ENCODE data around the gene NLN.
"Not testable (repeated sequence)": the region's sequence is repeated elsewhere in the genome, so short reads cannot be mapped to it uniquely, and the experiment has no call there.

The NLN gene

DNA sequence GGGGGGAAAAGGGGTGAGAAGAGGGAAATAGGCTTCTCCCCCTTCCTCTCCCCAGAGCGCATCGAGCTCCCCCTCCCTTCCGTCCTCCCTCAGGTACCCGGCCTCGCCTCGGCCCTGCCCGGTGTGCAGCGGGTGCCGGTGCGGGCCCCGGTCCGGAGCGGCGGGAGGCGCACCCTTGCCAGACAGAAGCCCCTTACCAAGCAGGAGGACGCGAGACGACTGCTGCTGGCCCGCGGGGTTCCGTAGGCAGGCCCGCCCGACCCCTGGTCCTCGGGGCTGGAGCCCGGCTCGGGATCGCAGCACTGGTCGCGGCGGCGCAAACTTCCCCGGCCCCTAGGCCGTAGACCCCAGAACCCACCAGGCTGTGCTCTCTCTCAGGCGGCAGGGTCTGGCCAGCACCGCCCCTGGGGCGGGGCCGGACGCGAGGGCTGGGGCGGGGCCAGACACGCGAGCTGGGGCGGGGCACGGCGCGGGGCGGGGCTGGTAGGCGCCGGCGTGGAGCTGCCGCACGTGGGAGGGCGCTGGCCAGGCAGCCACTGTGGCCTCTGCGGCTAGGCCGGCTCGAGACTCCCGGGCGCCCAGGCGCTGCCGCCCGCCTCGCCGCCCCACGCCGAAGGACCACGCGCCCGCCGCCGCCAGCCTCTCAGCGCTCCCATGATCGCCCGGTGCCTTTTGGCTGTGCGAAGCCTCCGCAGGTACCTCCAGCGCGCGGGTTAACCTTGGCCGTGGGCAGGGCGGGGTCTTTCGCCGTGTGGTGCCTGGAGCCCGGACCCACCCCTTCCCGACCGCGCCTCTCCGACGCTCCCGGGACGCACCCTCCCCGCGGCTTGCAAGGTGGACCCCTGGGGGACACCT lies at the start of gene NLN, which contains the start of gene SGTB:
TSS of gene NLN (plus strand) at position 486 of the 855 bp plus-strand sequence. CDS start at position 655, 169 bp downstream.
TSS of gene SGTB (minus strand) at position 390 of the 855 bp plus-strand sequence. CDS start 1,302 bp downstream, outside the sequence.
- H3K4me3 ChIP-seq (ENCODE audit: control insufficient read depth, low read depth, low read length), result peak within 1 kb of the TSS; percentile 93
- peak; percentile 61 for DNase-seq (ENCODE audit: low read depth)
- TF ChIP-seq, protein P1, sequence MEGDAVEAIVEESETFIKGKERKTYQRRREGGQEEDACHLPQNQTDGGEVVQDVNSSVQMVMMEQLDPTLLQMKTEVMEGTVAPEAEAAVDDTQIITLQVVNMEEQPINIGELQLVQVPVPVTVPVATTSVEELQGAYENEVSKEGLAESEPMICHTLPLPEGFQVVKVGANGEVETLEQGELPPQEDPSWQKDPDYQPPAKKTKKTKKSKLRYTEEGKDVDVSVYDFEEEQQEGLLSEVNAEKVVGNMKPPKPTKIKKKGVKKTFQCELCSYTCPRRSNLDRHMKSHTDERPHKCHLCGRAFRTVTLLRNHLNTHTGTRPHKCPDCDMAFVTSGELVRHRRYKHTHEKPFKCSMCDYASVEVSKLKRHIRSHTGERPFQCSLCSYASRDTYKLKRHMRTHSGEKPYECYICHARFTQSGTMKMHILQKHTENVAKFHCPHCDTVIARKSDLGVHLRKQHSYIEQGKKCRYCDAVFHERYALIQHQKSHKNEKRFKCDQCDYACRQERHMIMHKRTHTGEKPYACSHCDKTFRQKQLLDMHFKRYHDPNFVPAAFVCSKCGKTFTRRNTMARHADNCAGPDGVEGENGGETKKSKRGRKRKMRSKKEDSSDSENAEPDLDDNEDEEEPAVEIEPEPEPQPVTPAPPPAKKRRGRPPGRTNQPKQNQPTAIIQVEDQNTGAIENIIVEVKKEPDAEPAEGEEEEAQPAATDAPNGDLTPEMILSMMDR (conservative IDR thresholded peaks at IDR 0.05; ENCODE audit: control insufficient read depth, insufficient read depth, low read depth, low read length), result no peak

DNA sequence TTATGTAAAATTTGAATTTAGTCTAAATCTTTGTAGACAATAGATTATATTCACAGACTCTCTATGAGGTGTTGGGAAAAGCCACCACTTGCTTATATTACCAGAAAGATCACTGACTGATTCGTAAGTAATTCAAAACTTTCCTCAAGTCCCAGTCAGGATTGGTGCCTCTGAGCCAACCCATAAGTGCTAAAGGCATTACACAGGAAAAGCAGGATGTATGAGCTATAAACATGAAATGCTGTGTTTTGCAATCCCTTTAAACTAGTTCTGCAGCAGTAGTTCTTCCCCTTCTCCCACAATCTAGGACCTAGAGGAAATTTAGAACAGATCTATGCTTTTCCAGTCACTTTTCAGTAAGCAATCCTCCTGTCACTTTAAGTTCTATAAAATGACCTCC lies 49.2 kb upstream of the NLN start:
- TF ChIP-seq, protein P1 (conservative IDR thresholded peaks at IDR 0.05; ENCODE audit: control insufficient read depth, insufficient read depth, low read depth, low read length), result no peak
- DNase-seq (ENCODE audit: low read depth), result peak; percentile 72
- H3K4me3 ChIP-seq (ENCODE audit: control insufficient read depth, low read depth, low read length), result no peak overlapping the region

GRCh38 chr5:65674749-65675148 lies 47.3 kb upstream of the NLN start:
- TF ChIP-seq, protein P1 (conservative IDR thresholded peaks at IDR 0.05; ENCODE audit: control insufficient read depth, insufficient read depth, low read depth, low read length), result no peak
- DNase-seq (ENCODE audit: low read depth), result peak; percentile 30
- H3K4me3 ChIP-seq (ENCODE audit: control insufficient read depth, low read depth, low read length), result no peak overlapping the region

DNA sequence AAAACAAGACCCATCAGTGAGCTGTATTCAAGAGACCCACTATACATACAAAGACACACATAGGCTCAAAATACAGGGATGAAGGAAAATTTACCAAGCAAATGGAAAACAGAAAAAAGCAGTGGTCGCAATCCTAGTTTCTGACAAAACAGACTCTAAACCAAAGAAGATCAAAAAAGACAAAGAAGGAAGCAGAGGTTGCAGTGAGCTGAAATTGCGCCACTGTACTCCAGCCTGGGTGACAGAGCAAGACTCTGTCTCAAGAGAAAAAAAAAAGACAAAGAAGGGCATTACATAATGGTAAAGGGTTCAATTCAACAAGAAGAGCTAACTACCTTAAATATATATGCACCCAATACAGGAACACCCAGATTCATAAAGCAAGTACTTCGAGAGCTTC lies 45.9 kb upstream of the NLN start:
- H3K4me3 ChIP-seq (ENCODE audit: control insufficient read depth, low read depth, low read length); DNase-seq (ENCODE audit: low read depth): not testable (repeated sequence)

DNA sequence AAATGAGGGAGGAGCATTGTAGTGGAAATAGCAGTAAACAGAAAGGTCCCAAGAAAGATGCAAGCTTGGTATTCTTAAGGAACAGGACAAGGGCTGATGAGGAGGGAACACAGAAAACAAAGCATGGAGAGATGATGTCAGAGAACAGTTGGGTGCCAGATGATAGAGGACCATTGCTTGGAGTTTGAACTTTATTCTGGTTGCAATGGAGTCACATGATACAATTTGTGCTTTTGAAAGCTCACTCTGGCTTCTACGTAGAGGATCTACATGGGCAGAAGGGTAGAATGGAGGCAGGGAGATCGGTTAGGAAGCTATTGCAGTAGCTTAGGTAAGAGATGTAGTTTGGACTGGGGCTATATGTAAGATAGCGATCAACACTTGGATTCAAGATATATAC lies 39.9 kb upstream of the NLN start:
- H3K4me3 ChIP-seq (ENCODE audit: control insufficient read depth, low read depth, low read length), result no peak overlapping the region
- DNase-seq (ENCODE audit: low read depth), result no peak
- TF ChIP-seq, protein P1 (conservative IDR thresholded peaks at IDR 0.05; ENCODE audit: control insufficient read depth, insufficient read depth, low read depth, low read length), result no peak

- TF ChIP-seq, protein P1 (conservative IDR thresholded peaks at IDR 0.05; ENCODE audit: control insufficient read depth, insufficient read depth, low read depth, low read length), result no peak
- no peak for DNase-seq (ENCODE audit: low read depth)
- no peak overlapping the region for H3K4me3 ChIP-seq (ENCODE audit: control insufficient read depth, low read depth, low read length)
Measured at GRCh38 chr5:65693121-65693520, 28.9 kb upstream of the NLN start.

DNA sequence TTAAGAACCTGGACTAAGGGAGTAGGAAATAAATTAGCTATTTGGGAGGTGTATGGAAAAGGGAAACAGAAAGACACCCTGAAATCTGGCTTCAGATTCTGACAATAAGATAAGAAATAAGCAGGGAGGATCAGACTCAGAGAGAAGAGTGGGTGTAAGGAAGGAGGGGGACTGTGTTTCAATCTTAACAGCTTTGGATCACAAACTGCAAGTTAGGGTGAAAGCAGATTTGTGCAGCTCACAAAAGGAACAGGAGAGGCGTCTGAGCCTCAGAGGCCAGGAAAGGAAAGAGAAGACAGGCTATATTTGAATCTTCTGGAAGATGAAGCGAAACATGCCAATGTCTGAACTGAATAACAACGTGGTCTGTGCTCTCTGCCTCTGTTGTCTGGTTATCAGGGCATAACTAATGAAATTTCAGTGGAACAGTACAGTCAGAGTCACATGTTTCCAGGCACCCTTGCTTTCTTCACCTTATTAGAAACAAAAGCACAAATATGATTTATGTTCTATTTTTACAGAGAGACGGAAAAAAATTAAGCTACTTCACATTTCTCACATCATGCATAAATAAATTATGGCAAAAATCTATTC lies 26.7 kb upstream of the NLN start:
- no peak overlapping the region for H3K4me3 ChIP-seq (ENCODE audit: control insufficient read depth, low read depth, low read length)
- no peak for DNase-seq (ENCODE audit: low read depth)
- TF ChIP-seq, protein P1 (conservative IDR thresholded peaks at IDR 0.05; ENCODE audit: control insufficient read depth, insufficient read depth, low read depth, low read length), result no peak
